GM12892 (cell line): ENCODE results near the gene OR6T1.

Experiments
- POLR2A ChIP-seq: IDR thresholded peaks from 2 replicates; pipeline ENCODE4 v1.6.1; 2011; ENCODE audit warnings: low read depth, low read length, control low read depth
- POLR2AphosphoS5 ChIP-seq: IDR thresholded peaks from 2 replicates; pipeline ENCODE4 v1.6.1; 2011; ENCODE audit warnings: low read depth, low read length, control low read depth
- TAF1 ChIP-seq: IDR thresholded peaks from 2 replicates; pipeline ENCODE4 v1.6.1; 2011; ENCODE audit warnings: low read depth, mild to moderate bottlenecking, control low read depth, low read length, borderline replicate concordance

DNA sequence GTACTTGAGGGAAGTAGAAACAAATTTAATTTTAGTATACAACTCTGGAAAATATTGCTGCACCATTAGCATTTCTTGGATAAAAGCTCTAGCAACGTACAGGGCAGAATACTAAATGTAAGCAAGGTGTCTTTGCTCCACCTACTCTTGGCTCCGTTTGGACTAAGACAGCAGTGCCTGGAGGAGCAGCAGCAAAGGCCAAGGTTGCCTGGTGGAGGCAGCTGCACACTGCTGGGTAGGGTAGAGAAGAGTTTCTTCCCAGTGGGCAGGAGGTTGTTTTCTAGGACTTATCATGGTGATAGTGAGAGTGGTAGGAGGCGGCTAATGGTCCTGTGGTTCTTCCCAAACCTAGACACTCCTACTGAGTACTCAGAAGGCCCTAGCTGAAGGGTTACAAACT, 43.8 kb downstream of the OR6T1 start:
- TF ChIP-seq POLR2AphosphoS5 (no peak), TAF1 (no peak), POLR2A (no peak)
